Stimulated activated CD4-positive, alpha-beta T cell treated with anti-CD3 and anti-CD28 coated beads, Interleukin-1b, Interleukin-23, amount 100 ng/mL, for 4 hours (primary cell): ENCODE results near the gene PLPPR5.

Source experiments
- DNase-seq, 2 donors: peaks; one replicate each; pipeline ENCODE4 v3.0.0-alpha.2; 2020; ENCODE audit warnings: low read depth in 2 of 2

The PLPPR5 gene

GRCh38 chr1:98849969-98850636 lies 154.6 kb downstream of the PLPPR5 start:
- DNase-seq, result no peak

DNA sequence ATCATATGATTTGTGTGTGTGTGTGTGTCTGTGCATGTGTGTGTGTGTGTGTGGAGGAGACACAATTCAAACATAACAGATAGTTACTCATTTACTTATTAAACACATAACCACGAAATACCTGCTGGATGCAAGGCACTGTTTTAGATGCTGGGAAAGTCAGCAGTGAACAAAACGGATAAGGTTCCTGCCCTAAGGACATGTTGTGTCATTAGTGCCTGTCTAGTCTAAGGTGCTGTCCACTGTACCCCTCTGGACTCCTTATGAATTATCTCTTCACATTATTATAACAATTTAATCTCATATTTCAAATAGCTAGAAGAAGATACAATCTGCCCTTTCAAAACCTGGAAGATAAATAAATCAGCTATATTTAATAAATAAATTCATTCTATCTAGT lies 162.4 kb downstream of the PLPPR5 start:
- DNase-seq, result no peak
